ENCODE results near the gene DGKI.

DGKI gene

GRCh38 chr7:137538361-137538762, 308.4 kb downstream of the DGKI start:
- no peak for DNase-seq (ENCODE audit: low read depth in 2 of 2)

DNA sequence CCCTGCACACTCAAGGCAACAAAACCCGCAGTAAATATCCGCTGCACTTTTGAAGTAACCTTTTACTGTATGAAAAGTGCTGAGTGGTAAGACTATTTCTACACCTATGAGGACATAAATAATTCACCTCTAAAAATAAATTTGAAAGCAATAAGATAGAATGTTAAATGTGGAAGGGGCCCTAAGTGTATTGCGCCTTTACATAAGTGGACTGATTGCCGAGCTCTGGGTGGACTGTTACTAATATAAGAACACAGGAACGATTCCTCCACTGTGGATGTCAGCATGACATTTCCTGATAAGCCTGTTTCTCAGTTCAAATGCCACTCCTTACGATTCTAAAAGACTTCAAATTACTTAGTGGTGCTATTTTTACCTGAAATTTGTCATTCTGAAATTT, 311.2 kb downstream of the DGKI start:
- DNase-seq (ENCODE audit: low read depth in 2 of 2): no peak

- no peak for DNase-seq (ENCODE audit: low read depth in 2 of 2)
Measured at GRCh38 chr7:137531671-137532070, 315.1 kb downstream of the DGKI start.

- DNase-seq (ENCODE audit: low read depth in 2 of 2): no peak
Measured at GRCh38 chr7:137527634-137528033, 319.1 kb downstream of the DGKI start.

DNA sequence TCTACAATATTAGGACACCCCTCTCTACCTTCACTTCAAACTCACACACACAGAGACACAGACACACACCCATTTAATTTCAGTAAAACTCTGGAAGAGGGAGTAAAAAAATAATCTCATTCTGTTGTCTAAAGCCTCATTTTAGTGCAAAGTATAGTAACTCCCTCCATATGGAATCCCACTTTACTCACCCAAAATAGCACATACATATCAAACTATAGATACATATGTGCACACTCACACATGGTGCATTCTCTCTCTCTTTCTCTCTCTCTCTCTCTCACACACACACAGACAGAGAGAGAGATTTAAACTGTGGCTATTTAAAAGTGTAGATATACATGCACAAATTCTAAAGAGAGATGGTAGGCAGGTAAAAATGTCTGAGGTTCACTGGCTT, 323.6 kb downstream of the DGKI start:
- DNase-seq (ENCODE audit: low read depth in 2 of 2): no peak

DNA sequence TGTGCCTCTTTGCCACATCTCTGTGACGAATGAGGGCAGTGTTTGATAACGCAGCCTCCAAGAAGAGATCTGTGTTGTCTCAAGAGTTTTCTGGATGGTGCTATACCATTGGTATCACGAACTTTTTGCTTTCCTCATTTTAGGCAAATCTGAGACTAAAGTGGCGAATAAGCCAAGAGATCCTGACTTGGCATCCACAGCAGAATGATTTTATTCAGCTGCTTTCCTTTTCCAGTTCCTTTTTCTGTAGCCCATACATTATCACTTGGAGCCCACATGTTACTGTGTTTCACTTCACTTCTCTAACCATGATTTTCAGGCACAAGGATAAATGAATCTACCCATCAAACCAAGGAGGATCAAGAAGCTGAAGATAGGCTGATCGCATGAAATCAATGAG, 325.3 kb downstream of the DGKI start:
- DNase-seq (ENCODE audit: low read depth in 2 of 2): no peak

DNA sequence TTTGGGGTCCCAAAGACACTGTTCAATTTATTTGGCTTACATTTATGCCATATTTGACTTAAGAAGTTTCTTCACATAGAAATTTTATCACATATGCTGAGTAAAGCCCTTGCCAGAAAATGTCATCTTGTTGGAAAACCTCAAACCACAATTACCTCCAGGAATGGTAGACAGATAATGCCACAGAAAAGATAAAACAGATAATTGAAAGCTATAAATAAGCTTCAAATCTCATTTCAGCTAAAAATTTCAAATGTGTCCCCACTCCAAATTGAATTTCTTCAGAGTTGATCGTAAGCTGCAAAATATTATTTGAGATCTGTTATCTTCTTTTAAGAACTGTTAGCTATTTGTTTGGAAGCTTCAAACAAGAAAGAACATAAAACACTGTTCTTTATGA, 326.8 kb downstream of the DGKI start:
- no peak for DNase-seq (ENCODE audit: low read depth in 2 of 2)

- DNase-seq (ENCODE audit: low read depth in 2 of 2): no peak
Measured at GRCh38 chr7:137519181-137519691, 327.5 kb downstream of the DGKI start.

DNA sequence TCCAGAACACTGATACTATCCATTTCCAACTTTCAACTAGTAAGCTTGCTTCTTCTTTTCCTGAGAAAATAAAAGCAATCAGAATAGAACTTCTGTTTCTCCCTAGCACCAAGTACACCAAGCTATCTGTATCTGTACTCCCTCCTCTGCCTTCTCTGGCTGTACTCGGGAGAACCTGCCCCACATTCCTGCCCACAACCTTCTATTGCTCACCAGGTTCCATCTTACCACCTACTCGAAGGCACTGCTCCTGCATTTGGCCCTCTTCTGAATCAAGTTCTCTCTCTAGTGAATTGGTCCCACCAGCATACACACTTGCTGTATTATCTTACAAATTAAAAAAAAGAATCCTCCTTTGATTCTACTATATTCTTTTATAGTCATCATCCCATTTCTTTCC, 333.7 kb downstream of the DGKI start:
- DNase-seq (ENCODE audit: low read depth in 2 of 2): no peak

- DNase-seq (ENCODE audit: low read depth in 2 of 2): no peak
Measured at GRCh38 chr7:137507096-137507495, 339.7 kb downstream of the DGKI start.

DNA sequence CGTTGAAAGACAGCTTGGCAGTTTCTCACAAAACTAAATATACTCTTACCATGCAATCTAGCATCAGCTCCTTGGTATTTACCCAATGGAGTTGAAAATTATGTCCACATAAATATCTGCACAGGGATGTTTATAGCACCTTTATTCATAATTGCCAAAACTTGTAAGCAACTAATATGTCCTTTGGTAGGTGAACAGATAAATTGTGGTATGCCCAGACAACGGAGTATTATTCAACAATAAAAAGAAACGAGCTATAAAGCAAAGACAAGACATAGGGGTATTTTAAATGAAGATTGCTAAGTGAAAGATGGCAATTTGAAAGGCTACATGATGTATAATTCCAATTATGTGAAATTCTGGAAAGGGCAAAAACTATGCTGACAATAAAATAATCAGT, 340.7 kb downstream of the DGKI start:
- no peak for DNase-seq (ENCODE audit: low read depth in 2 of 2)

GRCh38 chr7:137501562-137501961, 345.2 kb downstream of the DGKI start:
- no peak for DNase-seq (ENCODE audit: low read depth in 2 of 2)

- no peak for DNase-seq (ENCODE audit: low read depth in 2 of 2)
Measured at GRCh38 chr7:137492889-137493288, 353.9 kb downstream of the DGKI start.

DNA sequence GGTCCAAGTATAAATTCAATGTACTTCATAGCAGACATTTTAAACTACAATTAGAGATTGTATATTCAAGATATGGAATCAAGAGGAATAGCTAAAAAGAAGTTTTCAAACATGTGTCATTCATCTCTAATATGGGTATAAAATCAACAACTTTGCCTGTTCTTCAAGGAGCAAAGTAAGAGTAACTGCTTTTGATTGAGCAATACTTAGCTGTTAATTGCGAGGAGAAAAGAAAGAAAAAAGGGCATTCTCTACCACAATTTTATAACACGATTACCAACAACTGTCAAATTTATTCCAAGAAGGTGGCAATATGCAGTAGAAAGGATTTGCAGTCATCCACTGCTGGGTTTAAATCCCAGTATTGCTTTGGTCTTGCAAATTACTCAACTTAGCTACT, 356.9 kb downstream of the DGKI start:
- DNase-seq (ENCODE audit: low read depth in 2 of 2): no peak

DNA sequence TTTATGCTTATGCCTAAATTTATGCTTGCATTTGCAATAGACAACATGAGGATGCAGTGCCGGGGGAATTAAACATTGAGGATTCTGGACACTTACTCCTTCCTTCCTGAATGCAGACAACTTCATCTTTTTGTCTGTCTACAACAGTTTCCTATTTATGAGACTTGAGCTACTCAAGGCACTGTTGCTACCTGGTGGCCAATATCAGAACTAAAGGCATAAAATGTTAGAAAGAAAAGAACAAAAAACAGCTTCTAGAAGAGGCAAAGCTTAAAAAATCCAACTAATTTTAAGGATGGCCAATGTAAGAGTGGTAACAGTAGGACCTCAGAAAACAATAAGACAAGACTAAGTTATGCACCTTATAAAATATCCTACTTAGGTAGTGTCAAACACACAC, 358.7 kb downstream of the DGKI start:
- DNase-seq (ENCODE audit: low read depth in 2 of 2): no peak

DNA sequence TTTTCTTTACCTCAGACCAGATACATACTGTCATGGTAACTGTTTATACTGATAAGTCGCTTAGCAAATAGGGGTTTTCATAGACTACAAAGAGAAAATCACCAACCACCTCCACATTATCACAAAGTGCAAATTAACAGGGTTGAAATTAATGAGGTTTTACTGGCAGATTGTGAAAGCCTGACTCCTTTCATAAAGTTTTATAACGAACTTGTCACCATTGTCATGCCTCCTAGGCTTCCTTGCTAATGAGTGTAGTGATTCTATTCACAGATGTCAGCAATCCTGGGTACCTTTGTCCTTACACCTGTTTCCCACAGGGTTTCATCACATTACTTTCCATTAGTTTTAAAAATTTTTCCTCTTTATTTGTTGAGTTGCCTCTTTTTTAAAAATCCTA, 361.0 kb downstream of the DGKI start:
- no peak for DNase-seq (ENCODE audit: low read depth in 2 of 2)

DNA sequence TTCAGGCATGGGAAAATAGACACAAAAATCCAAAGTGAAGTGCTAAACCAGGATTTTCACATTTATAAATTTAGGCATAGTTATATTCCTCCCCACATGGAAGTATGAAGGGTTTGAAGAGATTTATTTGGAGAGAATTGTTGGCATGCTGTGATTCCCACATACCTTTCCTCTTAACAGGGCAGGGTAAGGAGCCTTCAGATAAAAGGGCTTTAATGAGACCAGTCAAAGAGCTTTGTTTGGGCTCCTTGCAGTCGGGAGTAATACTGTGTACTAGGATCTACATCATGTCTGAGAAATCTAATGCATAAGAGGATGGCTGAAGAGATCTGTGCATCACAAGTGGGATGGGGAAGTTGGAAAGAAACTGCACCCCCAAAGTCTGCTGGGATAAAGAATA, 362.4 kb downstream of the DGKI start:
- no peak for DNase-seq (ENCODE audit: low read depth in 2 of 2)

- DNase-seq (ENCODE audit: low read depth in 2 of 2): no peak
Measured at GRCh38 chr7:137482466-137482865, 364.3 kb downstream of the DGKI start.

DNA sequence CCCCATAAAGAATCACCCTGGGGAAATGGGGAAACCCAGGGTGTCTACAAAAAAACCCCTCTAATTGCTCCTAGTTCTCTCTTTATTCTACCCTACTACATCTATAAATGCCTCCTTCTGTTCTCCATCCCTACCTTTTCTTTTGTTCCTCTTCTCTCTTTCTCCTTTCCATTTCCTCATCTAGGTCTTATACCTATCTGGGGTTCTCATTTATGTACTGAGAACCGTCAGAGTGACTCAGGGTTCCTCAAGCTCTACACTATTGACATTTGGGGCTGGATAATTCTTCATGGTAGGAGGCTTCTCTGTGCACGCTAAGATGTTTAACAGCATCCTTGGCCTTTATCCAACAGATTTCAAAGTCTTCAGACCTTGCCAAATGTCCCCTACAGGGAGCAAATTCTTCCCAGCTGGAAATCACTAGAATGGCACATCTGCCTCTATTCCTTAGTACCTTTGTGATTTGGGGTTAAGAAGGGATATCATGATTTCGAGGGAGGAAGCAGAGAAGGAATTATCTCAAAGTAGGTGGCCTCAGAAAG, 365.9 kb downstream of the DGKI start:
- no peak for DNase-seq (ENCODE audit: low read depth in 2 of 2)

- DNase-seq (ENCODE audit: low read depth in 2 of 2): no peak
Measured at GRCh38 chr7:137480401-137480800, 366.4 kb downstream of the DGKI start.

DNA sequence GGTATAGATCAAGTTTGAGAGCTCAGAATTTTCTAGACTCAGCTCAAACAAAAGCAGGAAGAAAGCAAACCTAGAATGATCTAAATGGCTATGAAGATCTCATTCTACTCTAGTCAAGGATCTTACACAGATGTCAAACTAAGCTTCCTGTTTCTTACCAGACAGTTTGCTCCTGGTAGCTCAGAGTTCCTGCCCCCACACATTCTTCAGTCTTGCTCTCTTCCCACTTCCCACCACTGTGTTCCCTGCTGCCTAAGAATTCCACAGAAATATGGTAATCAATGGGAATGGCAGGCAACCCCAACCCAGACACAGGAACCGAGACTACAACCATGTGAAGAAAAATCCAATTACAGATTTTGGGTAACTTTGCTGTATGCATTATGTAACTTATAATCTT, 369.8 kb downstream of the DGKI start:
- no peak for DNase-seq (ENCODE audit: low read depth in 2 of 2)

GRCh38 chr7:137475966-137476365, 370.8 kb downstream of the DGKI start:
- DNase-seq (ENCODE audit: low read depth in 2 of 2): no peak

GRCh38 chr7:137474540-137475026, 372.2 kb downstream of the DGKI start:
- no peak for DNase-seq (ENCODE audit: low read depth in 2 of 2)

GRCh38 chr7:137471128-137471527, 375.6 kb downstream of the DGKI start:
- no peak for DNase-seq (ENCODE audit: low read depth in 2 of 2)

All from stimulated activated CD8-positive, alpha-beta memory T cell treated with anti-CD3 and anti-CD28 coated beads, Interleukin-15, amount 100 ng/mL, for 48 hours (primary cell).